NCI-H524 treated with DMSO at 0.1 percent for 48 hours (cell line): ENCODE data around the gene CCDC134.
"Not testable (repeated sequence)": the region's sequence is repeated elsewhere in the genome, so short reads cannot be mapped to it uniquely, and the experiment has no call there.

Source experiments
- DNase-seq: peaks from one replicate; lab custom pipeline; 2025; lab: John Stamatoyannopoulos, UW

The CCDC134 gene

DNA sequence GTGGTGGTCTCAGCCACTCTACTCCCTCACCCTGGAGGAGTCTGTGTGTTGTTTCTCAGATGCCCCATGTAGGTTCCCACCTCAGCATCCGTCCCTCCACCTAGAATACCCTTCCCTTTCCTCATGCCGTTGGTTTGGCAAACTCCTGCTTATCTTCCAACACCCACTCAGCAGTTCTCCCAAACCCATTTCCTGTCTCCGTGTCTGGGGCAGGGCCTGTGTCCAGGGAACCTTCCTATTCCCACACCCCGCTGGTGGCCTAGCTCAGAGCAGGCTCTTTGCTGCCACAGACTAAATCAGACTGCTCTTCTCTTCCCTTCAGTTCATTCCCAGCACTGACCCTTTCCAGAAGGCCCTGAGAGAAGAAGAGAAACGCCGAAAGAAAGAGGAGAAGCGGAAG, 24.9 kb downstream of the CCDC134 start:
- no peak for DNase-seq

DNA sequence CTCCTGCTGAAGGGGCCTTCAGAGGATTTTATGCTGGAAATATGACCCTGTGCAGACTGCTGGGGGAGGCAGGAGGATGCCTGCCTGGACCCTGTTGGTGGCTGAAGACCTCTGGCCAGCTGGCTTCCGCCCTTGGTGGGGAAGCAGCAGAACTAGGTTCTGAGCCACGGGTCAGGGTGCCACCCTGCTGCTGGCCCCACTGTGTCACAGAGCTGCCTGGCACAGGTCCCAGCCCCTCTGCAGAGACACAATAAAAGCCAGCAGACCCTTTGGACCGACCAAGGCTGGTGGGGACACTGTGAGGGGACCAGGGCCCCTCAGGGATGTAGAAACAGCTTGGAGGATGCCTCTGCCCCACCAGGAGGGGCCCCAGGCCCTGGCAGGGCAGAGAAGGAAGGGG, 25.5 kb downstream of the CCDC134 start:
- DNase-seq, result no peak

- no peak for DNase-seq
Measured at GRCh38 chr22:41826430-41827383, 26.2 kb downstream of the CCDC134 start.

GRCh38 chr22:41827671-41828070, 27.2 kb downstream of the CCDC134 start:
- DNase-seq, result no peak

GRCh38 chr22:41828516-41828915, 28.0 kb downstream of the CCDC134 start:
- DNase-seq, result no peak

DNA sequence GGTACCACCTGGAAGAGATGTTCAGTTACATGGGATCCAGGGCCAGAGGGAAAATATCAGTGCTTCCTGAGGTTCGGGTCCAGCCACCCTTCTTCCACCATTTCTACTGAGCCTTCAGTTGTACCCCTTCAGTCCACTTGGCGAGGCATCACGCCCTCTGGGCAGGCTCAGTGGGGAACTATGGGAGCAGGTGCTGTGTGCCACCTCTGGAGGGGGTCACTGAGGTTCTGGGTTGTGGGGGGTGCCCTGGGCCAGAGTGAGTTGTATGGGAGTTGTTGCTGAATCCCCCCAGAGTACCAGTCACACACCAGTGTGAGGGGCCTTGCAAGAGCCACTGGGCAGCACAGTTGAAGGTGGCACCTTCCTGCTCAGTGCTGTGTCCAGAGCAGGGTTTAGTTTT, 29.7 kb downstream of the CCDC134 start:
- no peak for DNase-seq

DNA sequence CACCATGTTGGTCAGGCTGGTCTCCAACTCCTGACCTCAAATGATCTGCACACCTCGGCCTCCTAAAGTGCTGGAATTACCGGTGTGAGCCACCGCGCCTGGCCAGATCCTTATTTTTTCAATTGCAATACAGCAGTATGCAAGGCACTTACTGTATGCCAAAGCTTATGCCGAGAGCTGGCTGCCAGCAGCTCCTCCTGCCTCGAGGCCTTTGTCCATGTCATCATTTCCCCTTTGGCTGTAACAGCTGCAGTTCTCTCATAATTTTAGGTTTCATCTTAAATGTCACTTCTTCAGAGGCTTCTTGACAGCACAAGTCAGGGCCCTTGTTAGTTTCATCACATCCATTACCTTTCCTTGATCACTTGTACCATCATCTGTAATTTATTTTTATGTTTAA, 30.9 kb downstream of the CCDC134 start:
- no peak for DNase-seq

GRCh38 chr22:41831828-41832552, 31.5 kb downstream of the CCDC134 start:
- DNase-seq, result no peak

GRCh38 chr22:41832553-41833368, 32.3 kb downstream of the CCDC134 start, which contains the start of gene SREBF2:
TSS of gene SREBF2 (plus strand) at chr22:41833105. CDS start at chr22:41833271, 166 bp downstream.
- peak; percentile 99 for DNase-seq

DNA sequence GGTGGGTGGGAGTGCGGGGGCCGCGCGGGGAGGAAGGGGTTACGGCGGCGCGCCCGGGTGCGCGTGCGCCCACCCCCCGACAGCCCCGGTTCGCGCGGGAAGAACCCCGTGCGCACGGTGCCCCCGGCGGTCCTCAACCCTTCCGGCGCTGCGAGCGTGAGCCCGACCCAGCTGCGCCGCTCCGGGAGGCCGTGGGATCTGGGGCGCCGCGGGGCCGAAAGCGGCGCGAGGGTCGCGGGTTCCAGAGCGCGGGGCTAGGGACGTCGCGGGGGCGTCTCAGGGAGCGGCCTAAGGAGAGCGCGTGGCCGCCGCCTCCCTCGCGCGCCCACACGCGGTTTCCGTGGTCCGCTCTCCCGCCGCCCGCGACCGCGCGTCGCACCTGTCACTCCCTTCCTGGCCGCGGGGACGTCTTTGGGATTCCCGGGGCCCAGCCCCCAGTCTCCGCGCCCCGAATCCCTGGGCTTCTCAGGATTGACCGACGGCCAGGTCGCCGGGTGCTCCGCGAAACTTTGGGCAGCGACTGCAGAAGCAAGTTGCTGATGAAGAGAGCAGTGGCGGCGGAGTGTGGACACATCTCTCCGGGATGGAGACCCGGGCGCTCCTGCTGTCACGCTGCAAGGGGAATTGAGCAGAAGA, 33.0 kb downstream of the CCDC134 start:
- no peak for DNase-seq

DNA sequence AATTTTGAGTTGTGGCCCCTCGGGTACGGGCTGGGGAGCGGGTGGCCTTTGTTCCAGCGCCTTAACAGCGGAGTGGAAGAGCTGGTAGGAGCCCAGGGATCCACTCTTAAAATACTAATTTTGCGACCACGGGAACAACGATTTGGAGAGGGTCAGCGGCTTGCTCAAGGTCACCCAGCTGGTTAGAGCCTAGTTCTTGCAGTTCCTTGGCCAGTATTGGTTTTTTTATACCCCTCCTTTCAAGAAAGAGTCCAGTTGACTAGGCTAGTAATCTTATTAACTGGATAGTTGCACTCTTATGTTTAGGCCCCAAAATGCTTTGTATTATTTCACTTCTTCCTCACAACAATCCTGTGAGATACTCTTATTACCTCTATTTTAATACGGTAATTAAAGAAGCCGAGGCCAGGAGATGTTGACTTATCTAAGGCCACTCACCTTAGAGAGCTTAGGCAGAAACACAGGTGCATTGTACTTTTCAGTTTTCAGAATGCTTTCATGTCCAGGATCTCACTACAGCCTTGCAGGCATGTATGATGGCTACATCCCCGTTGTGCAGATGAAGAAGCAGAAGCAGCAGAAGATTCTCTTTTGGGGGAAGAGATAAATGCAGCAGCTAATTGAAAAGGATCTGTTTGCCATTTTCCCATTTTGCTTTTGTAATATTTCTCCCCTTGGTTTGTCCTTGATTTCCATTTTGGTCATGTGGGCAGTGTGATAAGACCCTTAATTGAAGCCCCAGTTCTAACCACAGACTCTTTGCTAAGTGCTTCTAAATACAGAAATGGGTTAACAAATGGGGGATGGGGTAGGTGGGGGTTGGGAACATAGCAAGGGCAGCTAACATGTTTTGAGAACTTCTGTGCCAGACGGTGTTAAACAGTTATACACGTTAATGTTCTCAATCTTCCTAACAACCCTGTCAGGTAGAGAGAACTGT, 33.8 kb downstream of the CCDC134 start:
- no peak for DNase-seq

GRCh38 chr22:41835462-41835861, 35.0 kb downstream of the CCDC134 start:
- DNase-seq, result not testable (repeated sequence)

DNA sequence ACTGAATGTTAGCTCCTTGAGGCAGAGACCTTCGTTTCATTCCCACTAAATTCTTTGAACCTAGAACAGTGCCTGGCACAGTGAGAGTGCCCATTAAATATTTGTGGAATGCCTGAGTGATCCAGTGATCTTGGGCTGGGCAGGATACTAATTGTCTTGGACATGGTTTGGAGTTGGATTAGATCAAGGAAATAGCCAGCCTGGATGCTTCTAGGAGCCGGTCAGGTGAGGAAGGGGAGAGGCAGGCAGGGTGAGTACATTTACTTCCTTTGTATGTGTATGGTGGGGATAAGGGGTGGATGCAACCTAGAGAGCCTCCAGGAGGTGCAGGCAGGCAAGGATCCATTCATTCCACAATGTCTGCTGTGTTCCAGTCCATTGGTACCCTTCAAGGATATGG, 36.1 kb downstream of the CCDC134 start:
- no peak for DNase-seq

- DNase-seq, result no peak
Measured at GRCh38 chr22:41838842-41839618, 38.6 kb downstream of the CCDC134 start.

- DNase-seq, result no peak
Measured at GRCh38 chr22:41840216-41840615, 39.7 kb downstream of the CCDC134 start.

DNA sequence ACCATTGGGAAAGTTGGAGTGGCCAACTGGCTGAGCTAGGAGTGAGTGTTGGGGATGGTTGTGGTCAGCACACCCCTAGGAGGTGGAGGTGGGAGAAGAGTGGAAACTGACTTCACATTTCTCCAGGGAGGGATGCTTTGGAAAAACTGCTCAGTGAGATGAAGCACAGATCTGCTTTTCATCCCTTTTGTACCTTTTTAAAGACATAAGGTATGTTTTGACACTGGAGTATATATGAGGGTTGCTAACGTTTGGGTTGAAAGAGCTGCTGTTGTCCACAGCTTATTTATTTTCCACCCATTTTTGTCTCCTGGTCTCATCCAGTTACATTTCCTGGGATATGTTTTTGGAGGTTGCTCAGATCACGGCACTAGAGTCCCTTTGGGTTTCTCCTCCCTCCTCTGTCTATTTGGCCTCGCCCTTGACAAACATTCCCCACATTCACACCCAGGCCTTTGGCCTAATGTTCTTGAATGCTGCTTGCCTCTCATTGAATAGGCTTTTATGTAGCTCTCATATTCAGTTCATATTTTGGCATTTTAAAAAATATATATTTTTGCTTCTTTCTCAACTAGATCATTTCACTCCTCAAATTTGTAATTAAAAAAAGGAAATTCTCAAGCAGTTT, 40.7 kb downstream of the CCDC134 start:
- DNase-seq, result no peak

DNA sequence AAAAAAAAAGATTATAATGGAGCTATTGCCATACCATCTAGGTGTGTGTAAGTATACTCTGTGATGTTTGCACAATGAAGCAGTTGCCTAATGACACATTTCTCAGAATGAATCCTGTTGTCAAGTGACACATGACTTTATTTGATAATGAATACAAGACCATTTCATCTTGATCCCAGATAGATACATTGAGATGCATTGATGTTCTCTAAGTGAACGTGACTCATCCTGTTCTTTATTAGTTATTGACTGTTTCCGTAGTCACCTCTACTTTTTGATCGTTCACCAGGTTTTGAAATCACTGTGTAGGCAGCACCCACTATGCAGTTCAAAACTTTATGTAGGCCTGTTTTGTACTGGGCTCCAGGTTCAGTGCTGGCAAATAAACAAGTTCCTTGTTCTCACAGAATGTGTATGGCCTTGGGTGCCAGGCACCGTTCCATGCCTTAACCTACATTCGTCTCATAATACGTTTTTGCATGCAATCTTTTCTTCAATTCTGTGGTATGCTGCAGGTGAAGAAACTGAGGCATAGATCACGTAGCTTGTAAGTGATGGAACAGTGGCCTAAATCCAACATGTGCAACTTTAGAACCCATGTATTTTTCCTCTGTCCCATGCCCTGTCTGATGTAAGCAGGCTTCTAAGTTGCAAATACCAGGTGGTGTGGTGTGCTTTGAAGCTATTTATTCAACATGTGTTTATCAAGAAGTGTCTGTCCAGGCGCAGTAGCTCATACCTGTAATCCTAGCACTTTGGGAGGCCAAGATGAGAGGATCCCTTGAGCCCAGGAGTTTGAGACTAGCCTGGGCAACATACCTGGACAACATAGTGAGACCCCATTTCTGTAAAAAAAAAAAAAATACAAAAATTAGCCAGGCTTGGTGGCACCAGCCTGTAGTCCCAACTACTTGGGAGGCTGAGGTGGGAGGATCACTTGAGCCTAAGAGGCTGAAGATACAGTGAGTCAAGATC, 42.8 kb downstream of the CCDC134 start:
- no peak for DNase-seq

DNA sequence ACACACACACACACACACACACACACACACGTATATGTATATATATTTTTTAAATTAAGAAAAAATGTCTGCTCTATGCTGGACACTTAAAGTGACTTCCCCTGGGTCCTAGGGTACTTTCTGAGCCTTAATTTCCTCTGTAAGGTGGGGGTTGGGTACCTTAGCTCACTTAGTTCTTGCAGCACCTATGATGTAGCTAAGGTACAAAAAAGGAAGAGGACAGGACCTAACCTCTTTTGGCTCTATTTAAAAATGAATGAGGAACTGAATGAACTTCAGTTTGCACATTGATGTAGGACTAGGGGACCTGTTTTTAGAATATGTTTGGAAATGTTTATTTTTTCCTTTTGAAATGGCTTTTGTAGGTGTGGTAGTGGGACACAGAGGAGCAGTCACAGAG, 43.6 kb downstream of the CCDC134 start:
- DNase-seq, result no peak
